LHCN-M2 (cell line): ENCODE results near the gene ANTXR1. TPM values are rescaled to one million over a fixed set of nuclear protein-coding genes. Genes with fewer than 3 reads are reported as not detected.
A peak's percentile ranks its signal among the peaks of the same experiment; 100 is the strongest.
"Not testable (repeated sequence)": the region's sequence is repeated elsewhere in the genome, so short reads cannot be mapped to it uniquely, and the experiment has no call there.

Experiments
- DNase-seq: peaks from one replicate; pipeline ENCODE4 v3.0.0-alpha.2; 2012; ENCODE audit warnings: low read depth
- total RNA-seq: library from RNA; depleted of rRNA; stranded (reverse); fragments of >200 nt; gene quantifications from 2 replicates; pipeline ENCODE4 v1.2.3, GENCODE V29; 2014

ANTXR1 gene
- total RNA-seq, 1 experiment from 2014 or later: 209 TPM

GRCh38 chr2:69226903-69227302, 213.9 kb downstream of the ANTXR1 start:
- no peak for DNase-seq

GRCh38 chr2:69227716-69228115, 214.7 kb downstream of the ANTXR1 start:
- DNase-seq: no peak

DNA sequence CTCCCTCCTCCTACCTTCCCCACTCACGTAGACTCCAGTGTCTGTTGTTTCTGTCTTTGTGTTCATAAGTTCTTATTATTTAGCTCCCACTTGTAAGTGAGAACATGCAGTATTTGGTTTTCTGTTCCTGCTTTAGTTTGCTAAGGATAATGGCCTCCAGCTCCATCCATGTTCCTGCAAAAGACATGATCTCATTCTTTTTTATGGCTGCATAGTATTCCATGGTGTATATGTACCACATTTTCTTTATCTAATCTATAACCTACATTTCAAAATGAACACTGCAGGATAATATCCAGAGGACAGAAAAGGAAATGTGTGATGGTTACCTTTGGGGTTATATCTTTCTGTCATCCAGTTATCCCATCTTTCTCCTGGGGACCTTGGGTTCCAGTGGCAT, 218.0 kb downstream of the ANTXR1 start:
- not testable (repeated sequence) for DNase-seq

DNA sequence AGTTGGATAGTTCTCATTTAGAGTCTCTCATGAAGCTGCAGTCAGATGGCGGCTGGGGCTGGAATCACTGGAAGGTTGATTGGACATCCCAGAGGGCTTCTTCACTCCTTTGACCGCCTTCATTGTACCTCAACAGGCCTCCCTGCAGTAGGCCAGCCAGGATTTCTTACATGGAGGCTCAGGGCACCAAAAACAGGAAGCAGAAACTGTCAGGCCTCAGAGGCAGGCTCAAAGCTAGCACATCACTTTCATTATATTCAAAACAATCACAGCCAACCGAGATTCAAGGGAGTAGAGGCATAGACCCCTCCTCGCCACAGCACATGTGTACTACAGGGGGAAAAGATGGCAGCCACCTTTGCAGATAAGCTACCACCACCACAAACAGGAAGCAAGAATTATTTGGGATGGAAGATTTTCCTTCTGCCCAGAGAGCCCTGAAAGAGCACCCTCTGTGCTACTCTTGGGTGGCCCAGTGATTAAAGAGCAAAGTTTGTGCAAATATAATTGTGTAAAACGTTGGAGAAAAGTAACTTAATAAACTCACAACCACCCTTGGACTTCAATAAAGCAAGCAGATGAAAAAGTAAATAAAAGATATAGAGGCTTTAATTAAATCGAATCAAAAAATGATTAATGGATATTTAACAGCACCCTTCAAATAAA, 218.8 kb downstream of the ANTXR1 start:
- DNase-seq: no peak

DNA sequence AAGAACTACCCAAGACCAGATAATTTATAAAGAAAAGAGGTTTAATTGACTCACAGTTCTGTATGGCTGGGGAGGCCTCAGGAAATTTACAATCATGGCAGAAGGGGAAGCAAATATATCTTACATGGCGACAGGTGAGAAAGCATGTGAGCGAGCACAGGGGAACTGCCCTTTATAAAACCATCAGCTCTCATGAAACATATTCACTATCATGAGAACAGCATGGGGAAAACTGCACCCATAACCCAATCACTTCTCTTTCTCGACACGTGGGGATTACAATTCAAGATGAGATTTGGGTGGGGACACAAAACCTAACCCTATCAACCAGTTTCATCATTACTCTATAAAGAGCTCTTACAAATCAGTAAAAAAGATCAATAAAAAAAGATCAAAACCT, 222.9 kb downstream of the ANTXR1 start:
- not testable (repeated sequence) for DNase-seq

- DNase-seq: no peak
Measured at GRCh38 chr2:69237070-69237670, 224.2 kb downstream of the ANTXR1 start.

DNA sequence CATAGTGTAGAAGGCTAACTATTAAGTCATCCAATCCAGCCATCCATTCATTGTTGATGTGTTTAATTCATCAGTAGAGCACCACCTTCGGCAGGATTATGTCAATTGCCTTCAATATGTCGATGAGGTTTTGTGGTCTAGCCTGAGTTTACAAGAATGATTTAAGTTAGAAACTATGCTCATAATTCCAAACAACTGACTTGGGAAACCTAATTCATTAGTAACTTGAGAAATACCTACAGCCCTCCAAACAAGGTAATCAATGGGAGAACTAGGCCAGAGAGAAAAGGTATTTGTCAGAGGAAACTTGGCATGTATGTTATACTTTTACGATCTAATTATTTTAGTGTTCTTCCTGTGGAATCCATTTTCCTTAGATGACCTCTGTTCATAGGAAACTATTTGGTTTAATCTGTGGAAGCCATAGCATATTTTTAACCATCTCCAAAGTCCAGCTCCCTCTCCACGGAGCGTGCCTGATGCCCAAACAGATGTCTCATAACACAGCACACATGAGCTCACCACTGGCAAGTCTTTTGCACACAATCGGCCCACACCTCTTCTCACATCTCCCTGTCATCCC, 225.6 kb downstream of the ANTXR1 start:
- DNase-seq: peak; percentile 80

DNA sequence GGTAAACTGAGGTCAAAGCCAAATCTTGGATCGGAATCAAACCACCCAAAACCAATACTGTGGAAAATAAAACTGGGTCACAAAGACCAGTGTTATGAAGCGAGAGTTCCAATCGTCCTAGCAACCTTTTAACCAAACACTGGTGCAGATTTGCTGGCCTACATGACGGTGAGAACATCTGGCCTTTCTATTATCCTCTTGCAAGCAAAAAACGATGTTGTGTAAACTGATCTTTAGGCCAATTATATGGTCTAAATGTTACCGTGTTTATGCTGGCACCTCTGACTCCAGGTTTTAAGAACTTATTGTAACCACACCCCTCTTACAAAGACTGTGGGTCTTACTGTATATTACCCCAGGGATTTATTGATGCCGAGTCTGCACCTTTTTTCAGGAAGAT, 228.1 kb downstream of the ANTXR1 start:
- no peak for DNase-seq

DNA sequence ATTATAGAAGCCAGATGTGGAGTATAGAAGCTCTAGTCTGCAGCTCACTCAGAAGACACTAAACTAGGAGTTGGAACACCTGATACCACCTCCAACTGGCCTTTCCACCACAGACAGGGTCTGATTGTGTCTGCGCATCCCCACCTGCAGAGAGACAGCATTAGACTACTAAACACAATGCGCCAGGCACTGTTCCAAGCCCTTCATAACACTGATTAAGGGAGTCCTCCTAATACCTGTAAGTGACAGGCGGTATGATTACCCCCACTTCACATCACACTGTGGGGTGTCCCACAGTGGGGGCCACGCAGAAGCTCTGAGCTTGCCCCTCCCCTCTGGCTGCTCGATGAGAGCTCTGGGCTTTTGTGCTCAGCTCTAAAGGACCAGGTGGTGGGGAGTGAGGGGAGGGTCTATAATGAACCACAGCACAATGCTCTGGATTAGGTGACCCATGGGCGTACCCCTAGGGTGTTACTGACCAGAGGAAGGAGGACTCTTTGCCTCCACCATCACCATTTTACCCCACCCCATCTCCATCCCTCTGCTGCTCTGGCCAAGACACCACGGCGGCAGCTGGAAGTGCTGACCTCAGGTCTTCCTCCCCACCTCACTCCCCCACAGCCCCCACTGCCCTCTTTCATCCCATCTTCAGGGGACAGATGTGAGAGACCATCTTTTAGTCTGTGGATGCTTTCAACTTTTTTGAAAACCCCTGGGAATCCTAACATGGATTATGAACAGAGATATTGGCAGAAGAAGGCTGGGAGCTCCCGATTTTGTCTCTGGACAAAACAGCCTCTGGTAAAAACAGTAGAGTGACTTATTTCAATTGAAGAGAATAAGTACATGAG, 228.9 kb downstream of the ANTXR1 start:
- no peak for DNase-seq

DNA sequence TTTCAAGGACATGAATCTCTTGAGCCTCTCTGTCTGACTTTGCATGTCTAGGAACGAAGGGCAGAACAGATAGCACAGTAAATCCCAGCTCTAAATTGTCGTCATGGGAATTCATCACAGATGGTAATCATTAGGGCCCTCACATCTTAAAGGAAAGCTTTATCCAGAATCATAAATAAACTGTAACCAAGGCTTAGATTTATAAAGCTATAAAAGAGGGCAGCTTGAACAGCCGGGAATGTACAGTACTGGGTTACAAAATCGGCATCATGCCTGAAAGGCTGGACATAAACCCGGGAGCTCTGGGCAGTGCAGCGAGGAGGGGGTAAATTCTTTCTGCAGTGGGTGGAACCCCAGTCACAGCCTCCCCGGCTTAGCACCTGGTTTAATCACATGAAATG, 229.7 kb downstream of the ANTXR1 start:
- peak; percentile 94 for DNase-seq

DNA sequence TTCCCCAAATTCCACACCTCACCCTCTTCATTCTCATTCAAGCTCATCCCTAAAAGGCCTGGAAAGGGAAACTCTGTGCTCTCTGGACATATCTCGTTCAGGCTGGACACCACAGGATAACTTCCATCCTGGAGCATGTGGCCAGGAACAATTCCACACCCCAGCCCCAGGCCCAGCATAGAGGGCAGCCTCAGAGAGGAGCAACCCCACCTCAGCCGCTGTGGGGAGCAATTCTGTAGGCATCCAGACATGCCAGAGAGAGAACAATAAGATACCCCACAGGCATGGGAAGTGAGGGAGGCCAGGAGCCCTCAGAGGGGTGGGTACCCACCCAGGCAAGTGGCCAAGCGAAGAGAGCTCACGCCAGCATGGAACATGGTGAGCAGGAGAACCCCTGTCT, 230.7 kb downstream of the ANTXR1 start:
- DNase-seq: no peak

- DNase-seq: no peak
Measured at GRCh38 chr2:69244882-69245281, 231.9 kb downstream of the ANTXR1 start.

- DNase-seq: no peak
Measured at GRCh38 chr2:69247583-69247982, 234.6 kb downstream of the ANTXR1 start.

- DNase-seq: no peak
Measured at GRCh38 chr2:69248232-69248631, 235.3 kb downstream of the ANTXR1 start.

DNA sequence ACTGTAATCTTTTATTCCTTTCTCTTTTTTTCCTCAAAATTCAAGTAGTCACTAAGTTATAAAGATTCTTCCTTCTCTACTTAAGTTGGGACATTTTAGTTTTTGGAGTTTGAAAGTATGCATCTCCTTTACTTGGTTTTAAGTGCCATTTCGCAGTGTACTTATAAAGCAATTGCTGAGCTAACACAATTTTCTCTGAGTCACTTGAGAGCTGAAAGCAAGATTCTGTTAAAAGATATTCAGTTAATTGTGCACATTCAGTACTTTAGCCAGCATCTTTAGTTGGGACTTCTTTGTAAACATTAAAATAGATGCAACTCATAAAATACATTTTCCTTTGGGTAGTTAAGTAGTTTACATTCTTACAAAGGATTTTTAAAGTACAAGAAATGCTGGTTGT, 238.0 kb downstream of the ANTXR1 start:
- peak; percentile 38 for DNase-seq

- no peak for DNase-seq
Measured at GRCh38 chr2:69251943-69252342, 239.0 kb downstream of the ANTXR1 start.

GRCh38 chr2:69253112-69253511, 240.1 kb downstream of the ANTXR1 start:
- DNase-seq: peak; percentile 46

DNA sequence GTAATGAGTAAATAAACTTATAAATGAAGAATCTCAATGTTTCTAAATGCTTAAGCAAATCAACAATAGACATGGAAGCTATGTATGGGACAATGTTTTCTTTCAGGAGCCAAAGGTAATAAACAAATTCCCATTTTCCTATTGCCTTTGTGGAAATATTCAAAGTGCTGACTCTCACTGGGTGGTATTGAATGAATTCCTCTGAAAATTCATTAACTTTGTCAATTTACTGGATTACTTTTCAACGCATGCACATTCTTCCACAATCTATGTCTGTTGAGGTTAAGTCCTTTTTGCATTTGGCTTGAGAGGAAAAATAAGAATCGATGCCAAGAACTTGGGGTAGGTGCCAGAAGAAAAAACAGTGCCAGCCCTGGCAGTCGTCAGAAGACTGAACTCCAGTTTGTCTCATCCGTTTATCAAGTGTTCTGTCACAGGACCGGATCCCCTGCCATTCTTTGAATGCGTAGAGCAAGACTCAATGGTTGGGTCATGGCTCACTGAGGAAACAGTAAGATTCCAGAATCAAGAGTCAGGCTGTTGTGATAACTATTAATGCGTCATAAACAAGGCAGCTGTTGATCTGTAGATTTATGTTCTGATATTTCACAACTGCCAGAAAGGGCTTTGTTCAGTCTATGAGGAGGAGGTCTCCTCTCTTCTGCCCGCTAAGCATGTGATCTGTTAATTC, 240.8 kb downstream of the ANTXR1 start:
- DNase-seq: peak; percentile 100

GRCh38 chr2:69255760-69256159, 242.8 kb downstream of the ANTXR1 start:
- DNase-seq: peak; percentile 73

GRCh38 chr2:69259994-69260591, 247.1 kb downstream of the ANTXR1 start:
- not testable (repeated sequence) for DNase-seq

- peak; percentile 36 for DNase-seq
Measured at GRCh38 chr2:69260666-69261065, 247.7 kb downstream of the ANTXR1 start.
